ENCODE measurements around the gene SNAP47.

The SNAP47 gene

GRCh38 chr1:227808566-227808965 is 73.3 kb downstream of the SNAP47 start:
- no peak for DNase-seq

GRCh38 chr1:227809026-227809425 is 73.8 kb downstream of the SNAP47 start:
- no peak for DNase-seq

- DNase-seq: no peak
These were observed 78.7 kb downstream of the SNAP47 start for GRCh38 chr1:227813962-227814361.

- no peak for DNase-seq
These were observed 80.5 kb downstream of the SNAP47 start, which contains the start of gene PRSS38 for GRCh38 chr1:227815468-227816409. Gene PRSS38 (plus strand): TSS chr1:227815675. CDS start chr1:227815717, 42 bp downstream.

- DNase-seq: no peak
These were observed 81.7 kb downstream of the SNAP47 start for GRCh38 chr1:227816750-227817446.

- DNase-seq: no peak
These were observed 88.3 kb downstream of the SNAP47 start for GRCh38 chr1:227823537-227823936.

- DNase-seq: no peak
These were observed 89.0 kb downstream of the SNAP47 start for GRCh38 chr1:227824204-227824603.

- DNase-seq: no peak
These were observed 93.6 kb downstream of the SNAP47 start for GRCh38 chr1:227828786-227829185.
